ENCODE data around the gene C5orf63.

- TF ChIP-seq CTCF (optimal IDR thresholded peaks at IDR 0.05 in 1 of 3, IDR thresholded peaks at IDR 0.05 in 1 of 3, conservative IDR thresholded peaks at IDR 0.05 in 1 of 3; ENCODE audit: extremely low read depth in 1 of 3, insufficient read depth in 2 of 3, low read length in 3 of 3) (no peak), EZH2 (IDR thresholded peaks at IDR 0.05; ENCODE audit: low read length) (no peak)
These were observed 13.3 kb upstream of the C5orf63 start for GRCh38 chr5:127086589-127086988.
